NOMO-1 treated with dmso at 0.1 percent for 144 hours (cell line): ENCODE measurements around the gene COL5A1.
"Not testable (repeated sequence)": the region's sequence is repeated elsewhere in the genome, so short reads cannot be mapped to it uniquely, and the experiment has no call there.

Experiments
- DNase-seq: peaks from one replicate; lab custom pipeline; 2025; ENCODE audit not compliant: unreplicated experiment; lab: John Stamatoyannopoulos, UW

COL5A1 gene

GRCh38 chr9:134655586-134656333 lies 14.2 kb downstream of the COL5A1 start:
- no peak for DNase-seq

GRCh38 chr9:134656334-134657006 lies 14.9 kb downstream of the COL5A1 start:
- no peak for DNase-seq

GRCh38 chr9:134657666-134658377 lies 16.2 kb downstream of the COL5A1 start:
- DNase-seq = no peak

GRCh38 chr9:134658378-134658955 lies 16.9 kb downstream of the COL5A1 start:
- no peak for DNase-seq

- no peak for DNase-seq
These were observed 18.1 kb downstream of the COL5A1 start for GRCh38 chr9:134659688-134660131.

GRCh38 chr9:134660407-134660806 lies 18.8 kb downstream of the COL5A1 start:
- no peak for DNase-seq

- DNase-seq = no peak
These were observed 19.7 kb downstream of the COL5A1 start for GRCh38 chr9:134661299-134661698.

GRCh38 chr9:134661791-134662142 lies 20.2 kb downstream of the COL5A1 start:
- no peak for DNase-seq

GRCh38 chr9:134662143-134662876 lies 20.7 kb downstream of the COL5A1 start:
- no peak for DNase-seq

- no peak for DNase-seq
These were observed 21.5 kb downstream of the COL5A1 start for GRCh38 chr9:134663084-134663483.

GRCh38 chr9:134663753-134664415 lies 22.3 kb downstream of the COL5A1 start:
- DNase-seq = no peak

GRCh38 chr9:134664446-134664845 lies 22.8 kb downstream of the COL5A1 start:
- DNase-seq = no peak

GRCh38 chr9:134666208-134666607 lies 24.6 kb downstream of the COL5A1 start:
- no peak for DNase-seq

GRCh38 chr9:134666831-134667230 lies 25.2 kb downstream of the COL5A1 start:
- peak; percentile 13 for DNase-seq

- not testable (repeated sequence) for DNase-seq
These were observed 27.4 kb downstream of the COL5A1 start for GRCh38 chr9:134668977-134669376.

- no peak for DNase-seq
These were observed 27.9 kb downstream of the COL5A1 start for GRCh38 chr9:134669399-134669955.

GRCh38 chr9:134670042-134670525 lies 28.5 kb downstream of the COL5A1 start:
- DNase-seq = no peak

- DNase-seq = no peak
These were observed 29.3 kb downstream of the COL5A1 start for GRCh38 chr9:134670851-134671281.

- no peak for DNase-seq
These were observed 29.9 kb downstream of the COL5A1 start for GRCh38 chr9:134671341-134672113.
